Activated T-helper 17 cell treated with anti-CD3 and anti-CD28 coated beads, Interleukin-2, amount 50 U/mL, for 72 hours (primary cell): ENCODE results near the gene DBN1. TPM values are rescaled to one million over a fixed set of nuclear protein-coding genes. Genes with fewer than 3 reads are reported as not detected.

Source experiments
- ATAC-seq: fragments of 150-1000 bp; cut with Tn5 transposase; replicated peaks from 2 replicates; pipeline ENCODE4 v1.10.0; 2021; ENCODE audit warnings: mild to moderate bottlenecking, moderate library complexity
- H3K27ac Mint-ChIP-seq: one replicate; pipeline ENCODE4 v1.8.0; 2022; ENCODE audit warnings: mixed read lengths
- H3K27me3 Mint-ChIP-seq: one replicate; pipeline ENCODE4 v1.8.0; 2022; ENCODE audit warnings: mixed read lengths
- H3K36me3 Mint-ChIP-seq: one replicate; pipeline ENCODE4 v1.8.0; 2022; ENCODE audit warnings: low read depth, mild to moderate bottlenecking, mixed read lengths
- H3K4me1 Mint-ChIP-seq: one replicate; pipeline ENCODE4 v1.8.0; 2022; ENCODE audit warnings: mixed read lengths
- H3K4me3 Mint-ChIP-seq: one replicate; pipeline ENCODE4 v1.8.0; 2022; ENCODE audit warnings: mild to moderate bottlenecking, mixed read lengths
- H3K9me3 Mint-ChIP-seq: one replicate; pipeline ENCODE4 v1.8.0; 2022; ENCODE audit warnings: mixed read lengths
- total RNA-seq, 2 donors: library from RNA; stranded (reverse); gene quantifications; one replicate each; pipeline ENCODE4 v1.2.3, GENCODE V29; 2022

The DBN1 gene
- total RNA-seq, 2 donors from 2014 or later = 2.3 to 3.1 TPM

GRCh38 chr5:177462021-177462670, 11.3 kb downstream of the DBN1 start:
- Mint-ChIP-seq H3K4me3 (peak overlapping the region; percentile 33), H3K4me1 (peaks cover 5% of the 10 kb centered on the region)
- no peak for ATAC-seq

GRCh38 chr5:177459819-177460628, 13.4 kb downstream of the DBN1 start:
- ATAC-seq = no peak
- Mint-ChIP-seq H3K27ac (no peak overlapping the region), H3K27me3 (no peaks in the 10 kb centered on the region), H3K36me3 (no peaks in the 10 kb centered on the region), H3K9me3 (no peaks in the 10 kb centered on the region), H3K4me3 (no peak overlapping the region), H3K4me1 (peaks cover 5% of the 10 kb centered on the region)

More at GRCh38 chr5:177462021-177462670, 11.3 kb downstream of the DBN1 start:
- H3K9me3 Mint-ChIP-seq = no peaks in the 10 kb centered on the region
- no peaks in the 10 kb centered on the region for H3K36me3 Mint-ChIP-seq
- no peak overlapping the region for H3K27ac Mint-ChIP-seq
- no peaks in the 10 kb centered on the region for H3K27me3 Mint-ChIP-seq

- Mint-ChIP-seq H3K36me3 (no peaks in the 10 kb centered on the region), H3K4me1 (peaks cover 5% of the 10 kb centered on the region), H3K4me3 (no peak overlapping the region), H3K27ac (no peak overlapping the region), H3K9me3 (no peaks in the 10 kb centered on the region), H3K27me3 (no peaks in the 10 kb centered on the region)
- no peak for ATAC-seq
Observed at GRCh38 chr5:177459357-177459756, 14.1 kb downstream of the DBN1 start.

GRCh38 chr5:177458912-177459350, 14.5 kb downstream of the DBN1 start:
- Mint-ChIP-seq H3K9me3 (no peaks in the 10 kb centered on the region), H3K4me3 (no peak overlapping the region)
- ATAC-seq = no peak

GRCh38 chr5:177457852-177458681, 15.4 kb downstream of the DBN1 start:
- H3K27ac Mint-ChIP-seq = no peak overlapping the region
- no peaks in the 10 kb centered on the region for H3K36me3 Mint-ChIP-seq
- no peaks in the 10 kb centered on the region for H3K9me3 Mint-ChIP-seq

More at GRCh38 chr5:177458912-177459350, 14.5 kb downstream of the DBN1 start:
- Mint-ChIP-seq H3K4me1 (peaks cover 5% of the 10 kb centered on the region), H3K36me3 (no peaks in the 10 kb centered on the region), H3K27me3 (no peaks in the 10 kb centered on the region), H3K27ac (no peak overlapping the region)

GRCh38 chr5:177456976-177457851, 16.2 kb downstream of the DBN1 start:
- Mint-ChIP-seq H3K4me1 (peaks cover 5% of the 10 kb centered on the region), H3K4me3 (peak overlapping the region; percentile 66), H3K36me3 (no peaks in the 10 kb centered on the region), H3K27ac (no peak overlapping the region), H3K27me3 (no peaks in the 10 kb centered on the region), H3K9me3 (no peaks in the 10 kb centered on the region)
- peak; percentile 33 for ATAC-seq

More at GRCh38 chr5:177457852-177458681, 15.4 kb downstream of the DBN1 start:
- ATAC-seq = no peak
- Mint-ChIP-seq H3K27me3 (no peaks in the 10 kb centered on the region), H3K4me1 (peaks cover 5% of the 10 kb centered on the region), H3K4me3 (no peak overlapping the region)

GRCh38 chr5:177456591-177456964, 16.9 kb downstream of the DBN1 start:
- Mint-ChIP-seq H3K27me3 (no peaks in the 10 kb centered on the region), H3K9me3 (no peaks in the 10 kb centered on the region), H3K36me3 (no peaks in the 10 kb centered on the region), H3K4me3 (peak overlapping the region; percentile 66), H3K27ac (peak overlapping the region; percentile 69), H3K4me1 (peaks cover 4% of the 10 kb centered on the region)
- ATAC-seq = no peak

- Mint-ChIP-seq H3K9me3 (no peaks in the 10 kb centered on the region), H3K4me1 (no peaks in the 10 kb centered on the region), H3K27me3 (no peaks in the 10 kb centered on the region), H3K36me3 (no peaks in the 10 kb centered on the region), H3K27ac (peak overlapping the region; percentile 69), H3K4me3 (peak overlapping the region; percentile 66)
- ATAC-seq = peak; percentile 44
Observed at GRCh38 chr5:177455661-177456590, 17.5 kb downstream of the DBN1 start.

GRCh38 chr5:177455036-177455660, 18.3 kb downstream of the DBN1 start:
- H3K9me3 Mint-ChIP-seq = no peaks in the 10 kb centered on the region
- H3K27me3 Mint-ChIP-seq = no peaks in the 10 kb centered on the region
- H3K4me1 Mint-ChIP-seq = no peaks in the 10 kb centered on the region
- ATAC-seq = peak; percentile 65
- H3K36me3 Mint-ChIP-seq = no peaks in the 10 kb centered on the region
- no peak overlapping the region for H3K27ac Mint-ChIP-seq
- peak overlapping the region; percentile 66 for H3K4me3 Mint-ChIP-seq

- Mint-ChIP-seq H3K9me3 (no peaks in the 10 kb centered on the region), H3K4me3 (peak overlapping the region; percentile 76), H3K27ac (no peak overlapping the region), H3K27me3 (no peaks in the 10 kb centered on the region), H3K36me3 (no peaks in the 10 kb centered on the region), H3K4me1 (no peaks in the 10 kb centered on the region)
- peak; percentile 67 for ATAC-seq
Observed at GRCh38 chr5:177454397-177455035, 18.9 kb downstream of the DBN1 start.

GRCh38 chr5:177453852-177454396, 19.5 kb downstream of the DBN1 start:
- Mint-ChIP-seq H3K27ac (peak overlapping the region; percentile 76), H3K27me3 (no peaks in the 10 kb centered on the region), H3K36me3 (no peaks in the 10 kb centered on the region), H3K4me3 (peak overlapping the region; percentile 76), H3K9me3 (no peaks in the 10 kb centered on the region), H3K4me1 (no peaks in the 10 kb centered on the region)
- ATAC-seq = no peak
